ENCODE results near the gene C2orf69. TPM values are rescaled to one million over a fixed set of nuclear protein-coding genes. Genes with fewer than 3 reads are reported as not detected.

Gene C2orf69
- total RNA-seq, 1 experiment from 2014 or later, result 21.6 TPM

GRCh38 chr2:199946196-199946595 lies 35.1 kb downstream of the C2orf69 start (continued):
- TF ChIP-seq CTCF (IDR thresholded peaks at IDR 0.05 in 2 of 3, conservative IDR thresholded peaks at IDR 0.05 in 1 of 3; ENCODE audit: borderline replicate concordance in 1 of 3, insufficient read depth in 1 of 3, low read depth in 2 of 3, low read length in 2 of 3) (no peak), ATF3 (IDR thresholded peaks at IDR 0.05) (no peak), ZFX (IDR thresholded peaks at IDR 0.05) (no peak), RAD21 (IDR thresholded peaks at IDR 0.05; ENCODE audit: low read depth) (no peak), MAX (IDR thresholded peaks at IDR 0.05) (no peak), SIN3A (IDR thresholded peaks at IDR 0.05; ENCODE audit: low read depth) (no peak), TCF7L2 (IDR thresholded peaks at IDR 0.05; ENCODE audit: borderline replicate concordance, extremely low read depth, insufficient read depth, insufficient read length) (no peak), YY1 (IDR thresholded peaks at IDR 0.05; ENCODE audit: extremely low read depth, insufficient replicate concordance, low read depth, low read length) (no peak)

- TF ChIP-seq REST (IDR thresholded peaks at IDR 0.05; ENCODE audit: low read depth), result no peak
- TF ChIP-seq MAX (IDR thresholded peaks at IDR 0.05), result no peak
- TF ChIP-seq POLR2A (IDR thresholded peaks at IDR 0.05; ENCODE audit: borderline replicate concordance, extremely low read depth, insufficient read depth, insufficient read length), result no peak
- no peak for TF ChIP-seq CBX3 (IDR thresholded peaks at IDR 0.05; ENCODE audit: low read depth)
- TF ChIP-seq ZNF274 (IDR thresholded peaks at IDR 0.05; ENCODE audit: low read depth, low read length), result no peak
- no peak for TF ChIP-seq SP1 (IDR thresholded peaks at IDR 0.05; ENCODE audit: low read depth)
- TF ChIP-seq SIN3A (IDR thresholded peaks at IDR 0.05; ENCODE audit: low read depth), result no peak
- TF ChIP-seq SRF (IDR thresholded peaks at IDR 0.05; ENCODE audit: low read depth), result no peak
- TF ChIP-seq ZFX (IDR thresholded peaks at IDR 0.05), result no peak
- TF ChIP-seq EZH2 (IDR thresholded peaks at IDR 0.05), result no peak
- TF ChIP-seq TCF7L2 (IDR thresholded peaks at IDR 0.05; ENCODE audit: borderline replicate concordance, extremely low read depth, insufficient read depth, insufficient read length), result no peak
- ChIA-PET CTCF (no interaction called here), POLR2A (no interaction called here), RAD21 (ENCODE audit: low non-redundant PET in 1 of 2, low total read pairs in 2 of 2, uncharacterized antibody in 2 of 2, unreplicated experiment in 2 of 2) (no interaction called here)
- Histone ChIP-seq H3K9me3 (ENCODE audit: control insufficient read depth in 1 of 2, insufficient read depth in 1 of 2, low read depth in 1 of 2, low read length in 2 of 2) (no peaks in the 10 kb centered on the region), H3K27ac (ENCODE audit: low read depth, low read length) (no peak overlapping the region), H4K20me1 (ENCODE audit: insufficient read depth) (no peaks in the 10 kb centered on the region), H3K79me2 (ENCODE audit: insufficient read depth, low read length) (peaks cover 52% of the 10 kb centered on the region), H3K27me3 (ENCODE audit: insufficient read depth, low read length) (no peaks in the 10 kb centered on the region), H3K9me2 (ENCODE audit: insufficient read depth) (no peaks in the 10 kb centered on the region), H3K36me3 (ENCODE audit: control insufficient read depth in 1 of 2, insufficient read depth in 2 of 2, low read length in 2 of 2) (peaks cover 20 to 32% of the 10 kb centered on the region in 2 experiments; a peak in 3 of 4 replicates), H2AFZ (ENCODE audit: low read depth, low read length, poor library complexity, severe bottlenecking) (no peak overlapping the region), H3K4me3 (replicated peaks in 1 of 2; ENCODE audit: low read depth in 1 of 2, low read length in 2 of 2) (no peak overlapping the region), H3K4me2 (ENCODE audit: low read length) (no peak overlapping the region), H3K4me1 (ENCODE audit: control insufficient read depth in 1 of 2, insufficient read depth in 2 of 2, low read length in 2 of 2) (no peaks in the 10 kb centered on the region), H3K9ac (ENCODE audit: low read length) (no peak overlapping the region)
- BruUV-seq (replicated peaks), result no TSS peak
- ATAC-seq, result no peak
- intact Hi-C loops (cut with micrococcal nuclease), result loop anchor here (10.0 kb wide), 1 partner anchor 1632 kb away; no protein-coding TSS in a partner anchor
- no peak for DNase-seq (ENCODE audit: low read depth, low spot score)
Observed at GRCh38 chr2:199946836-199947235, 35.7 kb downstream of the C2orf69 start.

Data from HCT116 (cell line).